Neural cell (in vitro differentiated cells): Measurements from ENCODE around the gene RFX3. TPM values are rescaled to one million over a fixed set of nuclear protein-coding genes. Genes with fewer than 3 reads are reported as not detected.

Experiments
- H2AFZ ChIP-seq: fragments of 200-600, 300-800 bp; sonication (generic), shearing (Covaris generic); 2 replicates; pipeline ENCODE4 v1.6.0; 2014; ENCODE audit warnings: low read depth, mild to moderate bottlenecking, antibody characterized with exemption, low read length, moderate library complexity
- H3F3A ChIP-seq: fragments of 200-600 bp; shearing (Covaris generic); 2 replicates; pipeline ENCODE4 v1.6.1; 2016; ENCODE audit warnings: mild to moderate bottlenecking, moderate library complexity, mixed read lengths, antibody characterized with exemption, low read length; ENCODE audit not compliant: insufficient read depth, poor library complexity, severe bottlenecking
- H3K27ac ChIP-seq: fragments of 200-600, 300-800 bp; sonication (generic), shearing (Covaris generic); 2 replicates; pipeline ENCODE4 v1.5.1; 2014; ENCODE audit warnings: mild to moderate bottlenecking, low read length, moderate library complexity
- H3K27me3 ChIP-seq: fragments of 300-800, 200-600 bp; sonication (generic), shearing (Covaris generic); 2 replicates; pipeline ENCODE4 v1.6.0; 2014; ENCODE audit warnings: mild to moderate bottlenecking, low read depth, low read length, moderate library complexity; ENCODE audit not compliant: insufficient read depth
- H3K36me3 ChIP-seq: fragments of 300-800, 200-600 bp; sonication (generic), shearing (Covaris generic); 2 replicates; pipeline ENCODE4 v1.5.1; 2014; ENCODE audit warnings: mild to moderate bottlenecking, antibody characterized with exemption, low read length, moderate library complexity; ENCODE audit not compliant: insufficient read depth
- H3K4me2 ChIP-seq: fragments of 300-800, 200-600 bp; sonication (generic), shearing (Covaris generic); 2 replicates; pipeline ENCODE4 v1.6.0; 2014; ENCODE audit warnings: mild to moderate bottlenecking, low read length
- H3K4me3 ChIP-seq: fragments of 300-800, 200-600 bp; sonication (generic), shearing (Covaris generic); 2 replicates; pipeline ENCODE4 v1.5.1; 2014; ENCODE audit warnings: mild to moderate bottlenecking, low read length, moderate library complexity
- H3K79me2 ChIP-seq: fragments of 200-600 bp; shearing (Covaris generic); replicated peaks from 2 replicates; pipeline ENCODE4 v1.6.0; 2014; ENCODE audit warnings: mild to moderate bottlenecking, low read length, moderate library complexity; ENCODE audit not compliant: insufficient read depth
- H3K9ac ChIP-seq: fragments of 300-800, 200-600 bp; sonication (generic), shearing (Covaris generic); 2 replicates; pipeline ENCODE4 v1.6.1; 2016; ENCODE audit warnings: mild to moderate bottlenecking, low read length, mixed read lengths
- H3K9me2 ChIP-seq: fragments of 200-600 bp; shearing (Covaris generic); 2 replicates; pipeline ENCODE4 v1.6.1; 2016; ENCODE audit warnings: mild to moderate bottlenecking, low read length, mixed read lengths; ENCODE audit not compliant: insufficient read depth
- H3K9me3 ChIP-seq: fragments of 200-600, 300-800 bp; sonication (generic), shearing (Covaris generic); 2 replicates; pipeline ENCODE4 v1.6.1; 2016; ENCODE audit warnings: mild to moderate bottlenecking, mixed run types, low read length, moderate library complexity, mixed read lengths
- H4K20me1 ChIP-seq: fragments of 200-600 bp; shearing (Covaris generic); 2 replicates; pipeline ENCODE4 v1.6.1; 2016; ENCODE audit warnings: mild to moderate bottlenecking, mixed run types; ENCODE audit not compliant: insufficient read depth
- EP300 ChIP-seq: fragments of 450-650 bp; conservative IDR thresholded peaks from 2 replicates; pipeline ENCODE4 v1.6.1; 2014; ENCODE audit warnings: antibody characterized with exemption, mild to moderate bottlenecking, moderate library complexity; ENCODE audit not compliant: poor library complexity, severe bottlenecking
- EZH2 ChIP-seq: fragments of 200-600, 300-800 bp; shearing (Covaris generic), sonication (generic); IDR thresholded peaks from 2 replicates; pipeline ENCODE4 v1.6.1; 2014; ENCODE audit warnings: antibody characterized with exemption, low read length, borderline replicate concordance, mild to moderate bottlenecking; ENCODE audit not compliant: insufficient read depth, poor library complexity, severe bottlenecking
- MXI1 ChIP-seq: fragments of 450-650 bp; conservative IDR thresholded peaks from 2 replicates; pipeline ENCODE4 v1.6.1; 2014; ENCODE audit warnings: antibody characterized with exemption, mild to moderate bottlenecking; ENCODE audit not compliant: poor library complexity, severe bottlenecking
- POLR2AphosphoS5 ChIP-seq: IDR thresholded peaks from 2 replicates; pipeline ENCODE4 v1.6.1; 2012
- RAD21 ChIP-seq: fragments of 450-650 bp; conservative IDR thresholded peaks from 2 replicates; pipeline ENCODE4 v1.6.1; 2014; ENCODE audit warnings: antibody characterized with exemption, mild to moderate bottlenecking, moderate library complexity
- SMC3 ChIP-seq: fragments of 450-650 bp; conservative IDR thresholded peaks from 2 replicates; pipeline ENCODE4 v1.6.1; 2014; ENCODE audit warnings: antibody characterized with exemption, mild to moderate bottlenecking, moderate library complexity; ENCODE audit not compliant: poor library complexity
- TAF1 ChIP-seq: IDR thresholded peaks from 2 replicates; pipeline ENCODE4 v1.6.1; 2012; ENCODE audit warnings: low read depth
- polyA plus RNA-seq: library from polyadenylated mRNA; depleted of rRNA; stranded (reverse); fragments of >200 nt; gene quantifications from 2 replicates; pipeline ENCODE4 v1.2.3, GENCODE V29; 2014
- TF ChIP-seq, protein P1 (sequence below): IDR thresholded peaks from 2 replicates; pipeline ENCODE4 v1.6.1; 2012; ENCODE audit warnings: borderline replicate concordance
- TF ChIP-seq, protein P2 (sequence below): fragments of 450-650 bp; IDR thresholded peaks from 2 replicates; pipeline ENCODE4 v1.5.1; 2014; ENCODE audit warnings: antibody characterized with exemption, mild to moderate bottlenecking, moderate library complexity; ENCODE audit not compliant: poor library complexity, severe bottlenecking

Gene RFX3
- polyA plus RNA-seq, 1 donor from 2014 or later = 27.6 TPM

GRCh38 chr9:3521966-3522365, 3.8 kb downstream of the RFX3 start:
- H3K4me2 ChIP-seq = peak overlapping the region; percentile 76
- H3K27ac ChIP-seq = no peak overlapping the region
- no peak overlapping the region for H3K9ac ChIP-seq
- no peaks in the 10 kb centered on the region for H3K9me2 ChIP-seq
- H3K9me3 ChIP-seq = no peaks in the 10 kb centered on the region
- H4K20me1 ChIP-seq = no peaks in the 10 kb centered on the region
- peaks cover 84% of the 10 kb centered on the region for H3K79me2 ChIP-seq
- peak overlapping the region; percentile 83 for H3K4me3 ChIP-seq
- TF ChIP-seq EZH2 (no peak), POLR2AphosphoS5 (no peak), MXI1 (no peak), RAD21 (no peak), EP300 (no peak), SMC3 (no peak), TAF1 (no peak)
- H3K36me3 ChIP-seq = no peaks in the 10 kb centered on the region
- no peak overlapping the region for H2AFZ ChIP-seq
- no peaks in the 10 kb centered on the region for H3K27me3 ChIP-seq
- no peaks in the 10 kb centered on the region for H3F3A ChIP-seq

DNA sequence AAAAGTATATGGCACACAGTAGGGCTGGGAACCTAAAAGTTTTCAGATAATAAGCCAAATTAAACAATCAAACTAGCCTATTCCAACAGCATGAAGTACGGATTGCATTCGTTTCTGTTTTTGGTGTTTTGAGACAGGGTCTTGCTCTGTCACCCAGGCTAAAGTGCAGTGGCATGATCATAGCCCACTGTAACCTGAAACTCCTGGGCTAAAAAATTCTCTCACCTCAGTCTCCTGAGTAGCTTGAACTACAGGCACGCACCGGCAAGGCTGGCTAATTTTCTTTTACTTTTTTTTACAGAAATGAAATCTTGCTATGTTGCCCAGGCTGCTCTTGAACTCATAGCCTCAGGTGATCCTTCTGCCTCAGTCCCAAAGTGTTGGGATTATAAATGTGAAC, 5.2 kb downstream of the RFX3 start:
- H3K9ac ChIP-seq = no peak overlapping the region
- no peaks in the 10 kb centered on the region for H3K9me2 ChIP-seq
- TF ChIP-seq EZH2 = no peak
- no peak for TF ChIP-seq EP300
- TF ChIP-seq POLR2AphosphoS5 = no peak
- TF ChIP-seq, protein P1, sequence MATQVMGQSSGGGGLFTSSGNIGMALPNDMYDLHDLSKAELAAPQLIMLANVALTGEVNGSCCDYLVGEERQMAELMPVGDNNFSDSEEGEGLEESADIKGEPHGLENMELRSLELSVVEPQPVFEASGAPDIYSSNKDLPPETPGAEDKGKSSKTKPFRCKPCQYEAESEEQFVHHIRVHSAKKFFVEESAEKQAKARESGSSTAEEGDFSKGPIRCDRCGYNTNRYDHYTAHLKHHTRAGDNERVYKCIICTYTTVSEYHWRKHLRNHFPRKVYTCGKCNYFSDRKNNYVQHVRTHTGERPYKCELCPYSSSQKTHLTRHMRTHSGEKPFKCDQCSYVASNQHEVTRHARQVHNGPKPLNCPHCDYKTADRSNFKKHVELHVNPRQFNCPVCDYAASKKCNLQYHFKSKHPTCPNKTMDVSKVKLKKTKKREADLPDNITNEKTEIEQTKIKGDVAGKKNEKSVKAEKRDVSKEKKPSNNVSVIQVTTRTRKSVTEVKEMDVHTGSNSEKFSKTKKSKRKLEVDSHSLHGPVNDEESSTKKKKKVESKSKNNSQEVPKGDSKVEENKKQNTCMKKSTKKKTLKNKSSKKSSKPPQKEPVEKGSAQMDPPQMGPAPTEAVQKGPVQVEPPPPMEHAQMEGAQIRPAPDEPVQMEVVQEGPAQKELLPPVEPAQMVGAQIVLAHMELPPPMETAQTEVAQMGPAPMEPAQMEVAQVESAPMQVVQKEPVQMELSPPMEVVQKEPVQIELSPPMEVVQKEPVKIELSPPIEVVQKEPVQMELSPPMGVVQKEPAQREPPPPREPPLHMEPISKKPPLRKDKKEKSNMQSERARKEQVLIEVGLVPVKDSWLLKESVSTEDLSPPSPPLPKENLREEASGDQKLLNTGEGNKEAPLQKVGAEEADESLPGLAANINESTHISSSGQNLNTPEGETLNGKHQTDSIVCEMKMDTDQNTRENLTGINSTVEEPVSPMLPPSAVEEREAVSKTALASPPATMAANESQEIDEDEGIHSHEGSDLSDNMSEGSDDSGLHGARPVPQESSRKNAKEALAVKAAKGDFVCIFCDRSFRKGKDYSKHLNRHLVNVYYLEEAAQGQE = no peak
- TF ChIP-seq TAF1 = no peak
- no peak for TF ChIP-seq MXI1
- TF ChIP-seq, protein P2, sequence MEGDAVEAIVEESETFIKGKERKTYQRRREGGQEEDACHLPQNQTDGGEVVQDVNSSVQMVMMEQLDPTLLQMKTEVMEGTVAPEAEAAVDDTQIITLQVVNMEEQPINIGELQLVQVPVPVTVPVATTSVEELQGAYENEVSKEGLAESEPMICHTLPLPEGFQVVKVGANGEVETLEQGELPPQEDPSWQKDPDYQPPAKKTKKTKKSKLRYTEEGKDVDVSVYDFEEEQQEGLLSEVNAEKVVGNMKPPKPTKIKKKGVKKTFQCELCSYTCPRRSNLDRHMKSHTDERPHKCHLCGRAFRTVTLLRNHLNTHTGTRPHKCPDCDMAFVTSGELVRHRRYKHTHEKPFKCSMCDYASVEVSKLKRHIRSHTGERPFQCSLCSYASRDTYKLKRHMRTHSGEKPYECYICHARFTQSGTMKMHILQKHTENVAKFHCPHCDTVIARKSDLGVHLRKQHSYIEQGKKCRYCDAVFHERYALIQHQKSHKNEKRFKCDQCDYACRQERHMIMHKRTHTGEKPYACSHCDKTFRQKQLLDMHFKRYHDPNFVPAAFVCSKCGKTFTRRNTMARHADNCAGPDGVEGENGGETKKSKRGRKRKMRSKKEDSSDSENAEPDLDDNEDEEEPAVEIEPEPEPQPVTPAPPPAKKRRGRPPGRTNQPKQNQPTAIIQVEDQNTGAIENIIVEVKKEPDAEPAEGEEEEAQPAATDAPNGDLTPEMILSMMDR = no peak
- TF ChIP-seq RAD21 = no peak
- TF ChIP-seq SMC3 = no peak
- H3K36me3 ChIP-seq = no peaks in the 10 kb centered on the region
- no peaks in the 10 kb centered on the region for H4K20me1 ChIP-seq
- no peaks in the 10 kb centered on the region for H3K27me3 ChIP-seq
- no peak overlapping the region for H2AFZ ChIP-seq
- peaks cover 97% of the 10 kb centered on the region for H3K79me2 ChIP-seq
- H3F3A ChIP-seq = no peaks in the 10 kb centered on the region
- no peak overlapping the region for H3K4me3 ChIP-seq
- H3K9me3 ChIP-seq = no peaks in the 10 kb centered on the region
- no peak overlapping the region for H3K4me2 ChIP-seq
- no peak overlapping the region for H3K27ac ChIP-seq
